ENCODE measurements around the gene PHTF1.

Gene PHTF1

GRCh38 chr1:113669988-113670387, 89.3 kb downstream of the PHTF1 start:
- no peak overlapping the region for H3K56ac ChIP-seq (ENCODE audit: low read length)
- no peak overlapping the region for H2AK5ac ChIP-seq (ENCODE audit: low read length)
- no peaks in the 10 kb centered on the region for H3K27me3 ChIP-seq (ENCODE audit: insufficient read depth, low read length, poor library complexity)
- no peak overlapping the region for H2BK5ac ChIP-seq (ENCODE audit: low read length)
- peak; percentile 27 for DNase-seq
- WGBS (ENCODE audit: extremely low coverage, insufficient coverage, low lambda C conversion rate): no CpG with 5 or more reads among the region's 1 CpG
- H3K9ac ChIP-seq (ENCODE audit: low read length): no peak overlapping the region
- no peak overlapping the region for H3K4me3 ChIP-seq (ENCODE audit: low read length)
- no peaks in the 10 kb centered on the region for H3K36me3 ChIP-seq (ENCODE audit: control insufficient read depth, insufficient read depth, low read length)
- H3K79me1 ChIP-seq (ENCODE audit: low read length): no peaks in the 10 kb centered on the region
- no peak overlapping the region for H3K4ac ChIP-seq (ENCODE audit: low read depth, low read length)
- H2BK120ac ChIP-seq (ENCODE audit: low read depth, low read length): no peak overlapping the region
- no peaks in the 10 kb centered on the region for H3K4me1 ChIP-seq (ENCODE audit: control insufficient read depth, low read depth, low read length)
- no peak overlapping the region for H3K4me2 ChIP-seq (ENCODE audit: low read length)
- H3K79me2 ChIP-seq (ENCODE audit: control insufficient read depth, insufficient read depth, low read length): no peaks in the 10 kb centered on the region
- H3K27ac ChIP-seq (ENCODE audit: low read depth, low read length): no peak overlapping the region
- no peak overlapping the region for H4K8ac ChIP-seq (ENCODE audit: low read depth, low read length)
- no peak overlapping the region for H3K18ac ChIP-seq (ENCODE audit: low read length)
- H3K23ac ChIP-seq (ENCODE audit: low read length): no peak overlapping the region
- H2BK15ac ChIP-seq (replicated peaks; ENCODE audit: low read depth): no peak overlapping the region
- no peak overlapping the region for H4K5ac ChIP-seq (ENCODE audit: low read length)

GRCh38 chr1:113666126-113666525, 93.2 kb downstream of the PHTF1 start:
- Histone ChIP-seq H3K27me3 (ENCODE audit: insufficient read depth, low read length, poor library complexity) (no peaks in the 10 kb centered on the region), H3K4me1 (ENCODE audit: control insufficient read depth, low read depth, low read length) (no peaks in the 10 kb centered on the region), H3K23ac (ENCODE audit: low read length) (no peak overlapping the region), H4K5ac (ENCODE audit: low read length) (no peak overlapping the region), H3K4me2 (ENCODE audit: low read length) (no peak overlapping the region), H3K79me1 (ENCODE audit: low read length) (no peaks in the 10 kb centered on the region), H3K56ac (ENCODE audit: low read length) (no peak overlapping the region), H2BK120ac (ENCODE audit: low read depth, low read length) (no peak overlapping the region), H4K8ac (ENCODE audit: low read depth, low read length) (no peak overlapping the region), H3K4ac (ENCODE audit: low read depth, low read length) (no peak overlapping the region), H3K18ac (ENCODE audit: low read length) (no peak overlapping the region), H2AK5ac (ENCODE audit: low read length) (no peak overlapping the region), H3K36me3 (ENCODE audit: control insufficient read depth, insufficient read depth, low read length) (no peaks in the 10 kb centered on the region), H3K4me3 (ENCODE audit: low read length) (no peak overlapping the region), H3K79me2 (ENCODE audit: control insufficient read depth, insufficient read depth, low read length) (no peaks in the 10 kb centered on the region), H2BK5ac (ENCODE audit: low read length) (no peak overlapping the region), H2BK15ac (replicated peaks; ENCODE audit: low read depth) (no peak overlapping the region), H3K9ac (ENCODE audit: low read length) (no peak overlapping the region), H3K27ac (ENCODE audit: low read depth, low read length) (no peak overlapping the region)
- DNase-seq: no peak
- no CpG with 5 or more reads among the region's 2 CpGs for WGBS (ENCODE audit: extremely low coverage, insufficient coverage, low lambda C conversion rate)

GRCh38 chr1:113665071-113665470, 94.2 kb downstream of the PHTF1 start:
- no peaks in the 10 kb centered on the region for H3K79me2 ChIP-seq (ENCODE audit: control insufficient read depth, insufficient read depth, low read length)
- H4K8ac ChIP-seq (ENCODE audit: low read depth, low read length): no peak overlapping the region
- H3K9ac ChIP-seq (ENCODE audit: low read length): no peak overlapping the region
- no peaks in the 10 kb centered on the region for H3K4me1 ChIP-seq (ENCODE audit: control insufficient read depth, low read depth, low read length)
- no peak overlapping the region for H2BK15ac ChIP-seq (replicated peaks; ENCODE audit: low read depth)
- no peak overlapping the region for H3K23ac ChIP-seq (ENCODE audit: low read length)
- DNase-seq: no peak
- no peak overlapping the region for H3K4me2 ChIP-seq (ENCODE audit: low read length)
- H3K36me3 ChIP-seq (ENCODE audit: control insufficient read depth, insufficient read depth, low read length): no peaks in the 10 kb centered on the region
- no peak overlapping the region for H3K56ac ChIP-seq (ENCODE audit: low read length)
- H3K79me1 ChIP-seq (ENCODE audit: low read length): no peaks in the 10 kb centered on the region
- no peak overlapping the region for H3K18ac ChIP-seq (ENCODE audit: low read length)
- no peak overlapping the region for H3K4ac ChIP-seq (ENCODE audit: low read depth, low read length)
- no peak overlapping the region for H3K27ac ChIP-seq (ENCODE audit: low read depth, low read length)
- H4K5ac ChIP-seq (ENCODE audit: low read length): no peak overlapping the region
- no peak overlapping the region for H2BK120ac ChIP-seq (ENCODE audit: low read depth, low read length)
- no peak overlapping the region for H2AK5ac ChIP-seq (ENCODE audit: low read length)
- no peak overlapping the region for H2BK5ac ChIP-seq (ENCODE audit: low read length)
- no peak overlapping the region for H3K4me3 ChIP-seq (ENCODE audit: low read length)
- no peaks in the 10 kb centered on the region for H3K27me3 ChIP-seq (ENCODE audit: insufficient read depth, low read length, poor library complexity)

GRCh38 chr1:113663165-113663951, 95.9 kb downstream of the PHTF1 start:
- Histone ChIP-seq H3K36me3 (ENCODE audit: control insufficient read depth, insufficient read depth, low read length) (no peaks in the 10 kb centered on the region), H2AK5ac (ENCODE audit: low read length) (no peak overlapping the region), H3K4me1 (ENCODE audit: control insufficient read depth, low read depth, low read length) (no peaks in the 10 kb centered on the region), H4K8ac (ENCODE audit: low read depth, low read length) (no peak overlapping the region), H3K79me1 (ENCODE audit: low read length) (no peaks in the 10 kb centered on the region), H2BK120ac (ENCODE audit: low read depth, low read length) (no peak overlapping the region), H3K4ac (ENCODE audit: low read depth, low read length) (no peak overlapping the region), H3K9ac (ENCODE audit: low read length) (no peak overlapping the region), H3K27me3 (ENCODE audit: insufficient read depth, low read length, poor library complexity) (no peaks in the 10 kb centered on the region), H3K18ac (ENCODE audit: low read length) (no peak overlapping the region), H4K5ac (ENCODE audit: low read length) (no peak overlapping the region), H3K23ac (ENCODE audit: low read length) (no peak overlapping the region), H2BK5ac (ENCODE audit: low read length) (no peak overlapping the region), H3K56ac (ENCODE audit: low read length) (no peak overlapping the region), H3K27ac (ENCODE audit: low read depth, low read length) (no peak overlapping the region), H3K79me2 (ENCODE audit: control insufficient read depth, insufficient read depth, low read length) (no peaks in the 10 kb centered on the region), H3K4me2 (ENCODE audit: low read length) (no peak overlapping the region), H2BK15ac (replicated peaks; ENCODE audit: low read depth) (no peak overlapping the region), H3K4me3 (ENCODE audit: low read length) (no peak overlapping the region)
- no peak for DNase-seq
- no CpG with 5 or more reads among the region's 5 CpGs for WGBS (ENCODE audit: extremely low coverage, insufficient coverage, low lambda C conversion rate)

GRCh38 chr1:113662101-113662500, 97.2 kb downstream of the PHTF1 start:
- no peak overlapping the region for H3K56ac ChIP-seq (ENCODE audit: low read length)
- no peaks in the 10 kb centered on the region for H3K79me1 ChIP-seq (ENCODE audit: low read length)
- H3K4ac ChIP-seq (ENCODE audit: low read depth, low read length): no peak overlapping the region
- H2BK5ac ChIP-seq (ENCODE audit: low read length): no peak overlapping the region
- H3K18ac ChIP-seq (ENCODE audit: low read length): no peak overlapping the region
- H4K8ac ChIP-seq (ENCODE audit: low read depth, low read length): no peak overlapping the region
- H3K9ac ChIP-seq (ENCODE audit: low read length): no peak overlapping the region
- H4K5ac ChIP-seq (ENCODE audit: low read length): no peak overlapping the region
- H3K27ac ChIP-seq (ENCODE audit: low read depth, low read length): no peak overlapping the region
- H3K4me2 ChIP-seq (ENCODE audit: low read length): no peak overlapping the region
- no CpG with 5 or more reads among the region's 1 CpG for WGBS (ENCODE audit: extremely low coverage, insufficient coverage, low lambda C conversion rate)
- no peak overlapping the region for H2BK15ac ChIP-seq (replicated peaks; ENCODE audit: low read depth)
- no peaks in the 10 kb centered on the region for H3K79me2 ChIP-seq (ENCODE audit: control insufficient read depth, insufficient read depth, low read length)
- H3K27me3 ChIP-seq (ENCODE audit: insufficient read depth, low read length, poor library complexity): no peaks in the 10 kb centered on the region
- no peaks in the 10 kb centered on the region for H3K36me3 ChIP-seq (ENCODE audit: control insufficient read depth, insufficient read depth, low read length)
- no peak overlapping the region for H3K4me3 ChIP-seq (ENCODE audit: low read length)
- H2BK120ac ChIP-seq (ENCODE audit: low read depth, low read length): no peak overlapping the region
- H3K23ac ChIP-seq (ENCODE audit: low read length): no peak overlapping the region
- no peak for DNase-seq
- no peaks in the 10 kb centered on the region for H3K4me1 ChIP-seq (ENCODE audit: control insufficient read depth, low read depth, low read length)
- H2AK5ac ChIP-seq (ENCODE audit: low read length): no peak overlapping the region

- Histone ChIP-seq H3K79me1 (ENCODE audit: low read length) (no peaks in the 10 kb centered on the region), H3K27ac (ENCODE audit: low read depth, low read length) (no peak overlapping the region), H2BK15ac (replicated peaks; ENCODE audit: low read depth) (no peak overlapping the region), H3K18ac (ENCODE audit: low read length) (no peak overlapping the region), H2BK120ac (ENCODE audit: low read depth, low read length) (no peak overlapping the region), H3K4me1 (ENCODE audit: control insufficient read depth, low read depth, low read length) (no peaks in the 10 kb centered on the region), H3K23ac (ENCODE audit: low read length) (no peak overlapping the region), H2BK5ac (ENCODE audit: low read length) (no peak overlapping the region), H3K36me3 (ENCODE audit: control insufficient read depth, insufficient read depth, low read length) (no peaks in the 10 kb centered on the region), H3K4me3 (ENCODE audit: low read length) (no peak overlapping the region), H4K5ac (ENCODE audit: low read length) (no peak overlapping the region), H3K79me2 (ENCODE audit: control insufficient read depth, insufficient read depth, low read length) (no peaks in the 10 kb centered on the region), H3K4ac (ENCODE audit: low read depth, low read length) (no peak overlapping the region), H3K56ac (ENCODE audit: low read length) (no peak overlapping the region), H2AK5ac (ENCODE audit: low read length) (no peak overlapping the region), H3K4me2 (ENCODE audit: low read length) (no peak overlapping the region), H3K9ac (ENCODE audit: low read length) (no peak overlapping the region), H3K27me3 (ENCODE audit: insufficient read depth, low read length, poor library complexity) (no peaks in the 10 kb centered on the region), H4K8ac (ENCODE audit: low read depth, low read length) (no peak overlapping the region)
- no CpG with 5 or more reads among the region's 3 CpGs for WGBS (ENCODE audit: extremely low coverage, insufficient coverage, low lambda C conversion rate)
- DNase-seq: no peak
Measured at GRCh38 chr1:113660088-113660487, 99.2 kb downstream of the PHTF1 start.
